RWPE1 (cell line): Measurements from ENCODE around the gene ZNF37A.

ENCODE experiments used
- CTCF ChIA-PET: fragments of 350-600 bp; sonication (Branson Sonifier 250); formaldehyde crosslinking; extraction: SDS; loops from one replicate; lab custom pipeline; 2021; lab: Yijun Ruan, JAX
- POLR2A ChIA-PET: fragments of 400-600 bp; formaldehyde crosslinking; extraction: SDS; loops from one replicate; lab custom pipeline; 2020; ENCODE audit warnings: antibody characterized with exemption; ENCODE audit not compliant: low non-redundant PET; lab: Yijun Ruan, JAX
- DNase-seq: peaks from one replicate; pipeline ENCODE4 v3.0.0; 2012; ENCODE audit warnings: low spot score
- H3K27ac ChIP-seq: fragments of 450-650 bp; 2 replicates; pipeline ENCODE4 v1.5.1; 2017
- TF ChIP-seq, protein P1 (sequence below): fragments of 450-650 bp; conservative IDR thresholded peaks from 2 replicates; pipeline ENCODE4 v1.5.1; 2017; ENCODE audit warnings: low read depth, mild to moderate bottlenecking

ZNF37A gene

DNA sequence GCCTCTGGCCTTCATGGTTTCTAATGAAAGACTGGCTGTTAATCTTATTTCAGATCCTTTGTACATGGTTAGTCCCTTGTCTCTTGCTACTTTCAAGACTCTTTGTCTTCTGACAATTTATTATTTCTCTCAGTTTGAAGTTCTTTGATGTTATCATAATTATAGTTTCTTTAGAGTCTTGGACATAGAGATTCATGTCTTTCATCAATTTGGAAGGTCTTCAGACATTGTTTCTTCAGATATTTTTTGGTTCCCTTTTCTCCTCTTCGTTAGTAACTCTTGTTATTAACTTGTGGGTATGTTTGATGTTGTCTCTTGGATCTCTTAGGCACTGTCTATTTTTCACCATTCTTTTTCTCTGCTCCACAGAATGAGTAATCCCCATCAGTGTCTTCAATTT is 8.7 kb downstream of the ZNF37A start:
- CTCF ChIA-PET, result no interaction called here
- TF ChIP-seq, protein P1, sequence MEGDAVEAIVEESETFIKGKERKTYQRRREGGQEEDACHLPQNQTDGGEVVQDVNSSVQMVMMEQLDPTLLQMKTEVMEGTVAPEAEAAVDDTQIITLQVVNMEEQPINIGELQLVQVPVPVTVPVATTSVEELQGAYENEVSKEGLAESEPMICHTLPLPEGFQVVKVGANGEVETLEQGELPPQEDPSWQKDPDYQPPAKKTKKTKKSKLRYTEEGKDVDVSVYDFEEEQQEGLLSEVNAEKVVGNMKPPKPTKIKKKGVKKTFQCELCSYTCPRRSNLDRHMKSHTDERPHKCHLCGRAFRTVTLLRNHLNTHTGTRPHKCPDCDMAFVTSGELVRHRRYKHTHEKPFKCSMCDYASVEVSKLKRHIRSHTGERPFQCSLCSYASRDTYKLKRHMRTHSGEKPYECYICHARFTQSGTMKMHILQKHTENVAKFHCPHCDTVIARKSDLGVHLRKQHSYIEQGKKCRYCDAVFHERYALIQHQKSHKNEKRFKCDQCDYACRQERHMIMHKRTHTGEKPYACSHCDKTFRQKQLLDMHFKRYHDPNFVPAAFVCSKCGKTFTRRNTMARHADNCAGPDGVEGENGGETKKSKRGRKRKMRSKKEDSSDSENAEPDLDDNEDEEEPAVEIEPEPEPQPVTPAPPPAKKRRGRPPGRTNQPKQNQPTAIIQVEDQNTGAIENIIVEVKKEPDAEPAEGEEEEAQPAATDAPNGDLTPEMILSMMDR, result no peak
- no peak for DNase-seq
- no peak overlapping the region for H3K27ac ChIP-seq
- POLR2A ChIA-PET, result no interaction called here

DNA sequence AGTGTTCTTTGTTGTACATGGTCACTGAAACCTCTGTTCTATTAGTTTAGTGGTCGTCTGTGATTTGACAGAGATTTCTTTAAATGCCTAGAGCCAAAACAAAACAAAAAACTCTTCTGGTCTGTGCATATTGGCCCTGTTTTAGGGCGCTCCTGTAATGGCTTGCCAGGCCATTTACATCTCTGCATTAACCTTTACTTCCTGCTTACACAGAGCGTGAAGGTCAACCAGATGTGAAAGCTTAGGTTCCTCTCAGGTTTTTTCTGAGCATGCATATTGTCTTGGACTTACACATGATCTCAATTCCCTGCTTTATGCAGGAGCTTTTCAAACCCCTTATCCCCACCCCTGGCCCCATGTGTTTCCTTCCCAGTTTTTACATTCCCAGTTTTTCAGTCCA is 9.6 kb downstream of the ZNF37A start:
- H3K27ac ChIP-seq, result no peak overlapping the region
- ChIA-PET POLR2A (no interaction called here), CTCF (no interaction called here)
- DNase-seq, result no peak
- TF ChIP-seq, protein P1, result no peak

DNA sequence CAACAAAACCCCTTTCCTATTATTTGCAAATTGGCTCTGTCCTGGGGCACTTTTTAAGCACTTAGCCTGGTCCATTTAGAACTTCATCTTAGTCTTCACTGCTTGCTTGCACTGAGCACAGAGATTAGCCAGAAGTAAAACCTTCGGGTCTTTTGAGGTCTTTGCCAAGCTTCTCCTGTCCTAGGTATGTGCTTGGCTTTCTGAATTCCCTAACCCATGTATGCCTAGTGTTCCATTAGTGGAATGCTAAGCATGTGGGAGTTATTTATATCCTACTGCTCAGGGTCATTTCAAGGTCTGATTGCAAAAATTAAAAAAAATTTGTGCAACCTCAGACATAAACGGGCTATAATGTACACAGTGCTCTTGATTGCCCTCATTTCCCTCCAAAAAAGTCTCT is 18.0 kb downstream of the ZNF37A start:
- ChIA-PET CTCF (no interaction called here), POLR2A (no interaction called here)
- no peak overlapping the region for H3K27ac ChIP-seq
- TF ChIP-seq, protein P1, result no peak
- DNase-seq, result no peak

DNA sequence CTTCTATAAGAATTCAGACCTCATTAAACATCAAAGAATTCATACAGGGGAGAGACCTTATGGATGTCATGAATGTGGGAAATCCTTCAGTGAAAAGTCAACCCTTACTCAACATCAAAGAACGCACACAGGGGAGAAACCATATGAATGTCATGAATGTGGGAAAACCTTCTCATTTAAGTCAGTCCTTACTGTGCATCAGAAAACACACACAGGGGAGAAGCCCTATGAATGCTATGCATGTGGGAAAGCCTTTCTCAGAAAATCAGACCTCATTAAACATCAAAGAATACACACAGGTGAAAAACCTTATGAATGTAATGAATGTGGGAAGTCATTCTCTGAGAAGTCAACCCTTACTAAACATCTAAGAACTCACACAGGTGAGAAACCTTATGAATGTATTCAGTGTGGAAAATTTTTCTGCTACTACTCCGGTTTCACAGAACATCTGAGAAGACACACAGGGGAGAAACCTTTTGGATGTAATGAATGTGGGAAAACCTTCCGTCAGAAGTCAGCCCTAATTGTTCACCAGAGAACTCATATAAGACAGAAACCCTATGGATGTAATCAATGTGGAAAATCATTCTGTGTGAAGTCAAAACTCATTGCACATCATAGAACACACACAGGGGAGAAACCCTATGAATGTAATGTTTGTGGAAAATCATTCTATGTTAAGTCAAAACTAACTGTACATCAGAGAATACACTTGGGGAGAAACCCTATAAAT is 24.1 kb downstream of the ZNF37A start:
- no peak for DNase-seq

DNA sequence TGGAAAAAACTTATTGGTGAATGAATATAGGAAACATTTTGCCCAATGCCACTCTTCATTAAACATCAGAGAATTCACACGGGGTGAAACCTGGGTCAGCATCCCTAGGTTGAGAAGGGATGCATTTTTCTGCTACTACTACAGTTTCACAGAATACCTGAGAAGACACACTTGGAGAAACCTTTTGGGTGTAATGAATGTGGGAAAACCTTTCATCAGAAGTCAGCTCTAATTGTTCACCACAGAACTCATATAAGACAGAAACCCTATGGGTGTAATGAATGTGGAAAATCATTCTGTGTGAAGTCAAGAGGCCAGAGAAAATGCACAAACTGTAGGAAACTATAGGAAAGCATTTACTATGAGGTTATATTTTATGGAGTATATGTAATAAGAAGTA is 24.9 kb downstream of the ZNF37A start:
- ChIA-PET POLR2A (no interaction called here), CTCF (no interaction called here)
- no peak for DNase-seq
- TF ChIP-seq, protein P1, result no peak
- no peak overlapping the region for H3K27ac ChIP-seq

More for the DNA sequence above, 24.1 kb downstream of the ZNF37A start:
- ChIA-PET CTCF (no interaction called here), POLR2A (no interaction called here)
- TF ChIP-seq, protein P1, result no peak
- H3K27ac ChIP-seq, result no peak overlapping the region

DNA sequence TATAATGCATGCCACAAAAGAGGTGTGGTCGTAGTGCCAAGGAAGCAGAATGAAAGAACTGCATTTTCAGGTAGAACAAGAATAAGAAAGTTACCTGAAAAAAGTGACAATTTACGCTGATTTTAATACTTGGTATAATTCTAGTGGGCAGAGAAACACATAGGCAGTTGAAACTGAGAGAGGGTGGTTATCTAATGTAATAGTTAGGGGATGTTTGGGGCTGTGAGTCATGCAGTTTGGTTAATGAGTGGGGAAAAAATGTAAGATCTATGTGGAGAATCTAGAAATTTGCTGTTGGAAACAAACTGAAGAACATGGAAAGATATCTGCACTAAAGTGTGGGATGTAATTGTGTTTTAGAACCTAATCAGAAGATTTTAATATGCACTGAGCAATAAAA is 33.7 kb downstream of the ZNF37A start:
- POLR2A ChIA-PET, result no interaction called here
- TF ChIP-seq, protein P1, result no peak
- DNase-seq, result no peak
- CTCF ChIA-PET, result no interaction called here
- H3K27ac ChIP-seq, result no peak overlapping the region
